GM15510 (cell line): ENCODE data around the gene PCP2.
A peak's percentile ranks its signal among the peaks of the same experiment; 100 is the strongest.

Experiments used
- POLR2A ChIP-seq: IDR thresholded peaks from 3 replicates; pipeline ENCODE4 v1.6.1; 2011; ENCODE audit warnings: borderline replicate concordance; ENCODE audit not compliant: insufficient read length; ENCODE audit errors: extremely low read depth

PCP2 gene

DNA sequence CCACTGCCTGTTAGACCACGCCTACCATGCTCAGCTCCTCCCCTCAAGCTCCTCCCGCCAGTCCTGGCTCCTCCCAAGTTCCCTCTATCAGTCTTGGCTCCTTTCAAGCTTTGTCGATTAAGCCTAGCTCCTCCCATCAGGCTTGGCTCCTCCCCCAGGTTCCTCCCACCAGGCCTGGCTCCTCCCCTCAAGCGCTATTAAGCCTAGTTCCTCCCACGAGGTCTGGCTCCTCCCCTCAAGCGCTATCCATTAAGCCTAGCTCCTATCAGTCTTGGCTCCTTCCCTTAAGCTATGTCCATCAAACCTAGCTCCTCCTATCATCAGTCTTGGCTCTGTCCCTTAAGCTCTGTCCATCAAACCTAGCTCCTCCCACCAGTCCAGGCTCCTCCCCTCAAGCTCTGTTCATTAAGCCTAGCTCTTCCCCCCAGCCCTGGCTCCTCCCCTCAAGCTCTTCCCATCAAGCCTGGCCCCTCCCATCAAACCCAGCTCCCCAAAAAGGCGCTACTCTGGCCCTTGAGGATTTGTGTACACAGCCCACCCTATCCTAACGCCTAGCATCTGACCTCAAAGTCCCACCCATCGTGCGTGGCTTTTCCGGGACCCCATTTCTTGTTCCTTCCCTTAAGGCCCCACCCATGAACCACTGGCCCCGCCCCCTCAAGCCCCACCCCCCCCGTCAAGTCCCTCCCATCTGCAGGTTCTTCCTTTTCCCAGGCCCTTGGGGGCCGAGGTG lies 27.9 kb downstream of the PCP2 start:
- TF ChIP-seq POLR2A: no peak

DNA sequence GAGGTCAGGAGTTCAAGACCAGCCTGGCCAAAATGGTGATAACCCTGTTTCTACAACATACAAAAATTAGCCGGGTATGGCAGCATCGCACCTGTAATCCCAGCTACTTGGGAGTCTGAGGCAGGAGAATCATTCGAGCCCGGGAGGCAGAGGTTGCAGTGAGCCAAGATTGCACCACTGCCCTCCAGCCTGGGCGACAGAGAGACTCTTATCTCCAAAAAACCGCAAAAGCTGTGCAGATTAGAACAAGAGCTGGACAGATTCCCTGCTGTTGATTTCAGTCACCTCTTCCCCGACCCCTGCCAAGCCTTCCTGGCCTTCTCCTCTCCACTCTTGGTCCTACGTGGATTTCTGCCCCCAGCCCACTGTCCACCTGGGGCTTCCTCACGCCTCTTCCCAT lies 29.6 kb downstream of the PCP2 start:
- TF ChIP-seq POLR2A: no peak

GRCh38 chr19:7602935-7603497 lies 30.5 kb downstream of the PCP2 start:
- TF ChIP-seq POLR2A: no peak

DNA sequence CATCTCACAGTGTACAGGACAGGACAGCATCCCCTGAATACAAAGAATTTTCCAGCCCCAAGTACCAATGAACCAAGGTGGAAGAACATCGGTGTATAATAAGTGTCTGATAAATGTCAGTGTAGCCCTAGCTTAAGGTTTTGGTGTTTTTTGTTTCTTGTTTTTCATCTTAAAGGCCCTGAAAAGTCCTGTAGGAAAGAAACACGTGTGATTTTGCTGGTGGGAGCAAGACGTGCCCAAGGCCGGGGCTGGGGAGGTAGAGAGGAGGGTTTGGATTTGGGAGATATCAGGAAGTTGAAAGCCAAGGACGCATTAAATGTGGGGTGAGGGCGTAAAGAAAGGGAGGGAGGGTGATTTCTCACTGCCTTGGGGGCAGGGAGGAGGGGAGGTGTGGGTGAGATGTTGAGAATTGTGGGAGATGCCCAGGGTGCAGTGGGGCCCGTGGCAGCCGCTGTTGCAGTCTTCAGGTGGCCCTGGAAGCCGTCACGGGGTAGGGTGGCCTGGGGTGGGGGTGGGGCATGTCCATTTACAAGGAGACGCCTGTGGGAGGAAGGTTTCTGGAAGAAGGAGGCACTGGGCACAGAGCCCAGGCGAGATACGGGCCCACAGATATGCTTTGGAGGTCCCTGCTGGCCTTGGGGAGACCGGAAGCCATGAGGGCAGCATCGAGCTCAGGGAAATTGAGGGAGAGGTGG lies 31.1 kb downstream of the PCP2 start:
- no peak for TF ChIP-seq POLR2A

DNA sequence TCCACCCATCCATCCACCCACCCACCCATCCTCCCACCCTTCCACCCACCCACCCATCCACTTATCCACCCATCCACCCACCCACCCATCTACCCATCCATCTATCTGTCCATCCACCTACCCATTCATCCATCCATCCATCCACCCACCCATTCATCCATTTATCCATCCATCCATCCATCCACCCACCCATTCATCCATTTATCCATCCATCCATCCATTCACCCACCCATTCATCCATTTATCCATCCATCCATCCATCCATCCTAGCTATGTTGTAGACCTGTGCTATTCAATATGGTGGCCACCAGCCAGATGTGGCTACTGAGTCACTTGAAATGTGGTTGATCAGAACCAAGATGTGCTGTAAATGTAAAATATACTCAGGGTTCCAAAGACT lies 32.8 kb downstream of the PCP2 start:
- TF ChIP-seq POLR2A: no peak

GRCh38 chr19:7598180-7598579 lies 35.3 kb downstream of the PCP2 start:
- no peak for TF ChIP-seq POLR2A

- no peak for TF ChIP-seq POLR2A
Observed at GRCh38 chr19:7597689-7598088, 35.8 kb downstream of the PCP2 start.

- no peak for TF ChIP-seq POLR2A
Observed at GRCh38 chr19:7596211-7596937, 37.1 kb downstream of the PCP2 start.

DNA sequence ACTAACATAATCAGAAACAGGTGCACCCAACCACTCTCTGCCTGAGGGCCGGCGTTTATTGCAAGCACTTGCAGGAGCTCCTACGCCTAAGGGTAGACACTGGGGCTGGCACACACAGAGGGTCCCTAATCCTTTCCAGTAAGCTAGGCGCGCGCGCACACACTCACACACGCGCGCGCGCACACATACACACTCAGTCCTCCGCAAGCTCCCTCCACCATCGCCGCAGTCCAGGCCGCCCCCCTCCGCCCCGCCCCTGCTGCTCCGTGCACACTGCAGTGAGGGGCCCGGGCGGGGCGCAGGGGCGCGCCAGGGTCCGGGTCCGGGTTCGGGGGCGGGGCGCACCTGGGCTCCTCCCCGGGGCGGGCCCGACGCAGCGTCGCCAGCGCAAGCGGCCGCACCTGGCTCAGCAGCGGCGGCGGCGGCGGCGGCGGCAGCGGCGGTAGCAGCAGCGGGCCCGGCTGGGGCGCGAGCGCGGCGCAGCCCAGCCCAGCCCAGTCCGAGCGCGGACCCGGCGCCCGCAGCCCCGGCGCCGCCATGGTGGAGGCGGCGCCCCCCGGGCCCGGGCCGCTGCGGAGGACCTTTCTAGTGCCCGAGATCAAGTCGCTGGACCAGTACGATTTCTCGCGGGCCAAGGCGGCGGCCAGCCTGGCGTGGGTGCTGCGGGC lies 37.9 kb downstream of the PCP2 start, which contains the start of gene CAMSAP3:
Gene CAMSAP3, plus strand, starts transcription at position 398 of the 668 bp plus-strand sequence. Its CDS starts 140 bp downstream, at position 538.
- peak; percentile 28 for TF ChIP-seq POLR2A

DNA sequence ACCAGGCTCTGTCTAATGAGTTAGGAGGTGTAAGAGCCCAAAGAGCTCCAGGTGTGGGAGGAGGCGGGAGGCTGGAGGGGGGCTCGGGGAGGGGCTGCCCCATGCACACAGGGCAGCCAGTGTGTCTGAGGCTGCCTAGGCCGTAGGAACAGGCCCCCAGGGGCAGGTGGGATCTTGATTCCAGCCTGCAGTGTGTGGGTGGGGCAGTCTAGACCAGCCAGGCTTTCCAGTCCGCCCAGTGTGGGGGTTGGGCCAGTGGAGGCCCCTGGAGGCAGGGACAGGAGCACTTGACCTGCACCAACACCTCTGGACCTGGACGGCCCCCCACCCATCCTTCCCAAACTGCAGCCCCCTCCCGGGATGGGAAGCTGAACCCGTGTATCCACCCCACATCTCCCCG lies 43.3 kb downstream of the PCP2 start:
- no peak for TF ChIP-seq POLR2A

- TF ChIP-seq POLR2A: no peak
Observed at GRCh38 chr19:7589822-7590221, 43.7 kb downstream of the PCP2 start.

- no peak for TF ChIP-seq POLR2A
Observed at GRCh38 chr19:7582446-7582845, 51.1 kb downstream of the PCP2 start.
